Neural progenitor cell (in vitro differentiated cells): ENCODE results near the gene IQCH.

Experiments used
- EZH2 ChIP-seq: fragments of 200-600 bp; sonication (generic); IDR thresholded peaks from 2 replicates; pipeline ENCODE4 v1.6.1; 2017; ENCODE audit warnings: antibody characterized with exemption, mild to moderate bottlenecking, moderate library complexity
- TF ChIP-seq, protein P1 (sequence below): fragments of 200-600 bp; sonication (generic); IDR thresholded peaks from 2 replicates; pipeline ENCODE4 v1.5.1; 2017; ENCODE audit warnings: antibody characterized with exemption, mild to moderate bottlenecking

DNA sequence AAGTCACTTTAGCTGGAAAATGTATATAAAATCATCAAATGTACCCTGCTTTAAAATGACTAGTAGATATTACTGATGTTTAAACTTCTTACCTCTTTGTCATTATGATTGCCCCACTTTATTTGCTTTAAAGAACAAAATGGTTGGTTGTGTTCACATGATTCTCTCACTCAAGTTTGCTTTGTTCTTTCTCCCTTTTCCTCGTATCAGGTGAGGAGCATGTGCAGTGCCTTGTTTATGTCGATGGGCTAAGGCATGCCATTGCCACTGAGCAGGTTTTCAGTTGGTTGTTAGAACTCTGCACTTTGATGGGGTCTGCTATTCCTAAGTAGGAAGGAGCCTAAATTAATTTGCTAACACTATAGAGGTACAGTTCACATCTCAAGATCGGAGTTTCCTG lies 293.2 kb downstream of the IQCH start:
- no peak for TF ChIP-seq EZH2
- TF ChIP-seq, protein P1, sequence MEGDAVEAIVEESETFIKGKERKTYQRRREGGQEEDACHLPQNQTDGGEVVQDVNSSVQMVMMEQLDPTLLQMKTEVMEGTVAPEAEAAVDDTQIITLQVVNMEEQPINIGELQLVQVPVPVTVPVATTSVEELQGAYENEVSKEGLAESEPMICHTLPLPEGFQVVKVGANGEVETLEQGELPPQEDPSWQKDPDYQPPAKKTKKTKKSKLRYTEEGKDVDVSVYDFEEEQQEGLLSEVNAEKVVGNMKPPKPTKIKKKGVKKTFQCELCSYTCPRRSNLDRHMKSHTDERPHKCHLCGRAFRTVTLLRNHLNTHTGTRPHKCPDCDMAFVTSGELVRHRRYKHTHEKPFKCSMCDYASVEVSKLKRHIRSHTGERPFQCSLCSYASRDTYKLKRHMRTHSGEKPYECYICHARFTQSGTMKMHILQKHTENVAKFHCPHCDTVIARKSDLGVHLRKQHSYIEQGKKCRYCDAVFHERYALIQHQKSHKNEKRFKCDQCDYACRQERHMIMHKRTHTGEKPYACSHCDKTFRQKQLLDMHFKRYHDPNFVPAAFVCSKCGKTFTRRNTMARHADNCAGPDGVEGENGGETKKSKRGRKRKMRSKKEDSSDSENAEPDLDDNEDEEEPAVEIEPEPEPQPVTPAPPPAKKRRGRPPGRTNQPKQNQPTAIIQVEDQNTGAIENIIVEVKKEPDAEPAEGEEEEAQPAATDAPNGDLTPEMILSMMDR, result no peak
